Spinal cord (tissue), 10 donors: Measurements from ENCODE around the gene ZNF841. TPM values are rescaled to one million over a fixed set of nuclear protein-coding genes. Genes with fewer than 3 reads are reported as not detected.
A peak's percentile ranks its signal among the peaks of the same experiment; 100 is the strongest.
"Not testable (repeated sequence)": the region's sequence is repeated elsewhere in the genome, so short reads cannot be mapped to it uniquely, and the experiment has no call there.

Experiments used
- DNase-seq, 6 donors: peaks; one replicate each; pipeline versions ENCODE4 v3.0.0 to v3.0.0-alpha.2; 2013 to 2015; ENCODE audit warnings: low spot score in 6 of 6, low read depth in 4 of 6
- H3K27ac ChIP-seq: one replicate; pipeline ENCODE4 v1.5.1; 2013; ENCODE audit warnings: low read depth, low read length, control low read depth
- H3K27me3 ChIP-seq: one replicate; pipeline ENCODE4 v1.6.1; 2013; ENCODE audit warnings: low read length; ENCODE audit not compliant: control insufficient read depth, insufficient read depth
- H3K36me3 ChIP-seq: one replicate; pipeline ENCODE4 v1.6.1; 2013; ENCODE audit warnings: low read length; ENCODE audit not compliant: control insufficient read depth, insufficient read depth
- H3K4me1 ChIP-seq: one replicate; pipeline ENCODE4 v1.6.1; 2013; ENCODE audit warnings: low read length; ENCODE audit not compliant: control insufficient read depth, insufficient read depth
- H3K4me3 ChIP-seq: one replicate; pipeline ENCODE4 v1.5.1; 2013; ENCODE audit warnings: low read depth, low read length, control low read depth
- H3K9me3 ChIP-seq: one replicate; pipeline ENCODE4 v1.6.1; 2013; ENCODE audit warnings: low read length; ENCODE audit not compliant: control insufficient read depth, insufficient read depth
- WGBS: methylation state at CpG from one replicate; pipeline ENCODE4 v1.1.5; 2013; ENCODE audit warnings: missing lambda C conversion rate; ENCODE audit not compliant: insufficient coverage; 5-methylcytosine and 5-hydroxymethylcytosine counted together
- polyA plus RNA-seq, 2 donors: library from polyadenylated mRNA; unstranded; fragments of 120-200 nt; gene quantifications; one replicate each; pipeline ENCODE4 v1.2.1, GENCODE V29; 2013; ENCODE audit not compliant: insufficient read length in 2 of 2
- small RNA-seq: library from RNA; depleted of rRNA; stranded (forward); fragments of <200 nt; gene quantifications from one replicate; pipeline ENCODE3, GENCODE V24; 2014; ENCODE audit warnings: low replicate concordance
- total RNA-seq, 2 donors: library from RNA; depleted of rRNA in 1 of 2; stranded (reverse); fragments of 120-200 nt in 1 of 2; fragments of >200 nt in 1 of 2; gene quantifications; one replicate each; pipeline versions ENCODE4 v1.2.3 to v1.2.4, GENCODE V29; 2013 to 2014
- donor health status: healthy.

Gene ZNF841
- total and polyA plus RNA-seq, 4 donors: 12.0 to 33.0 (median 23.3) TPM

- Histone ChIP-seq H3K36me3 (peaks cover 20% of the 10 kb centered on the region), H3K27me3 (no peaks in the 10 kb centered on the region), H3K9me3 (peaks cover 13% of the 10 kb centered on the region), H3K4me3 (peak overlapping the region; percentile 88), H3K4me1 (no peaks in the 10 kb centered on the region), H3K27ac (peak overlapping the region; percentile 93)
- WGBS: 0% methylated on average over 2 of the region's 5 CpGs
- DNase-seq: no peak
Measured at GRCh38 chr19:52028780-52029123, 66.8 kb downstream of the ZNF841 start.

GRCh38 chr19:52028027-52028779 lies 67.4 kb downstream of the ZNF841 start, which contains the start of gene ZNF614:
ZNF614 (minus strand) TSS chr19:52028379; CDS start chr19:52025745, 2,634 bp downstream.
- H3K27me3 ChIP-seq: no peaks in the 10 kb centered on the region
- H3K9me3 ChIP-seq: peaks cover 9% of the 10 kb centered on the region
- 0% methylated on average over 53 of the region's 53 CpGs for WGBS
- H3K36me3 ChIP-seq: peaks cover 22% of the 10 kb centered on the region
- H3K4me3 ChIP-seq: peak within 1 kb of the TSS; percentile 88
- DNase-seq: peak; percentile 83 to 98 (median 92)
- H3K27ac ChIP-seq: peak within 1 kb of the TSS; percentile 93
- no peaks in the 10 kb centered on the region for H3K4me1 ChIP-seq

GRCh38 chr19:52026255-52026990 lies 69.1 kb downstream of the ZNF841 start:
- H3K27ac ChIP-seq, DNase-seq, H3K9me3 ChIP-seq, H3K4me1 ChIP-seq, H3K27me3 ChIP-seq, H3K4me3 ChIP-seq: not testable (repeated sequence)
- 100% methylated on average over 1 of the region's 15 CpGs for WGBS
- H3K36me3 ChIP-seq: peaks cover 29% of the 10 kb centered on the region

GRCh38 chr19:52024478-52024877 lies 71.1 kb downstream of the ZNF841 start:
- H3K27ac ChIP-seq, H3K9me3 ChIP-seq, H3K4me1 ChIP-seq, H3K27me3 ChIP-seq, H3K4me3 ChIP-seq, DNase-seq: not testable (repeated sequence)
- WGBS: 100% methylated on average over 4 of the region's 4 CpGs
- H3K36me3 ChIP-seq: peaks cover 33% of the 10 kb centered on the region

GRCh38 chr19:52022193-52022592 lies 73.4 kb downstream of the ZNF841 start:
- 95% methylated on average over 13 of the region's 15 CpGs for WGBS
- Histone ChIP-seq H3K36me3 (peaks cover 42% of the 10 kb centered on the region), H3K27ac (no peak overlapping the region), H3K9me3 (no peaks in the 10 kb centered on the region), H3K4me1 (no peaks in the 10 kb centered on the region), H3K27me3 (no peaks in the 10 kb centered on the region), H3K4me3 (no peak overlapping the region)
- DNase-seq: no peak

GRCh38 chr19:52020506-52020905 lies 75.1 kb downstream of the ZNF841 start:
- Histone ChIP-seq H3K27me3 (no peaks in the 10 kb centered on the region), H3K27ac (no peak overlapping the region), H3K4me3 (no peak overlapping the region), H3K36me3 (peaks cover 45% of the 10 kb centered on the region), H3K4me1 (no peaks in the 10 kb centered on the region), H3K9me3 (no peaks in the 10 kb centered on the region)
- no peak for DNase-seq
- no CpG with 5 or more reads among the region's 4 CpGs for WGBS

Small RNA genes lying within 50 kb of the gene (small RNA-seq; reads per million reads assigned to genes)
- not detected for gene RPL37P23

Other genes with a start within 250 kb of the ZNF841 start
- 10 to 100 TPM; 31.0 to 46.1 TPM for gene ZNF577, start 207.8 kb downstream of the ZNF841 start, total RNA-seq
- 10 to 100 TPM; 32.8 to 46.2 TPM for gene ZNF577, start 207.8 kb downstream of the ZNF841 start, polyA plus RNA-seq
- 10 to 100 TPM; 32.9 to 34.9 TPM for gene ZNF649, start 190.7 kb downstream of the ZNF841 start, total RNA-seq
- gene ZNF649, start 190.7 kb downstream of the ZNF841 start, polyA plus RNA-seq: 10 to 100 TPM; 28.4 to 36.4 TPM
- 10 to 100 TPM; 10.5 to 12.2 TPM for gene ZNF613, start 168.3 kb downstream of the ZNF841 start, total RNA-seq
- 1 to 10 TPM; 9.5 to 9.8 TPM for gene ZNF613, start 168.3 kb downstream of the ZNF841 start, polyA plus RNA-seq
- 10 to 100 TPM; 15.2 to 15.9 TPM for gene ZNF350, start 108.9 kb downstream of the ZNF841 start, total RNA-seq
- 10 to 100 TPM; 15.8 to 16.6 TPM for gene ZNF350, start 108.9 kb downstream of the ZNF841 start, polyA plus RNA-seq
- 10 to 100 TPM; 22.1 to 27.8 TPM for gene ZNF615, start 87.6 kb downstream of the ZNF841 start, total RNA-seq
- 10 to 100 TPM; 12.8 to 15.4 TPM for gene ZNF615, start 87.6 kb downstream of the ZNF841 start, polyA plus RNA-seq
- gene ZNF614, start 67.4 kb downstream of the ZNF841 start, total RNA-seq: 10 to 100 TPM; 14.5 to 19.7 TPM
- gene ZNF614, start 67.4 kb downstream of the ZNF841 start, polyA plus RNA-seq: 10 to 100 TPM; 13.0 to 17.6 TPM
- gene ZNF432, start 46.9 kb downstream of the ZNF841 start, total RNA-seq: 10 to 100 TPM; 17.7 to 24.2 TPM
- 10 to 100 TPM; 17.7 to 22.4 TPM for gene ZNF432, start 46.9 kb downstream of the ZNF841 start, polyA plus RNA-seq
- 10 to 100 TPM; 16.9 to 18.0 TPM for gene ZNF616, start 44.2 kb upstream of the ZNF841 start, total RNA-seq
- gene ZNF616, start 44.2 kb upstream of the ZNF841 start, polyA plus RNA-seq: 10 to 100 TPM in 1 of 2 donors, 1 to 10 TPM in 1; 9.1 to 10.6 TPM
- gene ZNF836, start 75.9 kb upstream of the ZNF841 start, total RNA-seq: 10 to 100 TPM; 19.9 to 26.2 TPM
- gene ZNF836, start 75.9 kb upstream of the ZNF841 start, polyA plus RNA-seq: 10 to 100 TPM; 11.9 to 14.5 TPM
- gene PPP2R1A, start 94.3 kb upstream of the ZNF841 start, total RNA-seq: 100 to 1,000 TPM; 217 to 232 TPM
- gene PPP2R1A, start 94.3 kb upstream of the ZNF841 start, polyA plus RNA-seq: 100 to 1,000 TPM; 726 to 752 TPM
- 10 to 100 TPM; 13.7 to 22.1 TPM for gene ZNF766, start 173.8 kb upstream of the ZNF841 start, total RNA-seq
- gene ZNF766, start 173.8 kb upstream of the ZNF841 start, polyA plus RNA-seq: 10 to 100 TPM; 10.2 to 10.7 TPM
- 10 to 100 TPM; 10.0 to 13.4 TPM for gene ZNF480, start 201.4 kb upstream of the ZNF841 start, total RNA-seq
- gene ZNF480, start 201.4 kb upstream of the ZNF841 start, polyA plus RNA-seq: 10 to 100 TPM in 1 of 2 donors, 1 to 10 TPM in 1; 8.2 to 10.8 TPM
- gene ZNF610, start 240.5 kb upstream of the ZNF841 start, total RNA-seq: 10 to 100 TPM; 11.4 to 12.9 TPM
- gene ZNF610, start 240.5 kb upstream of the ZNF841 start, polyA plus RNA-seq: 10 to 100 TPM; 11.5 to 13.3 TPM